NOMO-1 treated with DMSO at 0.1 percent for 48 hours (cell line): ENCODE results near the gene CPLANE2.

Experiments
- DNase-seq: peaks from one replicate; lab custom pipeline; 2025; ENCODE audit not compliant: unreplicated experiment; lab: John Stamatoyannopoulos, UW

CPLANE2 gene

GRCh38 chr1:16191916-16192546, 45.0 kb downstream of the CPLANE2 start:
- no peak for DNase-seq

GRCh38 chr1:16191309-16191708, 45.7 kb downstream of the CPLANE2 start:
- DNase-seq: no peak

- no peak for DNase-seq
Observed at GRCh38 chr1:16189921-16190621, 46.9 kb downstream of the CPLANE2 start.

- no peak for DNase-seq
Observed at GRCh38 chr1:16189003-16189402, 48.0 kb downstream of the CPLANE2 start.

- DNase-seq: peak; percentile 46
Observed at GRCh38 chr1:16187748-16188401, 49.1 kb downstream of the CPLANE2 start.

GRCh38 chr1:16186655-16187235, 50.2 kb downstream of the CPLANE2 start:
- DNase-seq: no peak

- no peak for DNase-seq
Observed at GRCh38 chr1:16184557-16185303, 52.3 kb downstream of the CPLANE2 start.

GRCh38 chr1:16183765-16184556, 53.0 kb downstream of the CPLANE2 start:
- no peak for DNase-seq

GRCh38 chr1:16183179-16183578, 53.8 kb downstream of the CPLANE2 start:
- peak; percentile 55 for DNase-seq

- no peak for DNase-seq
Observed at GRCh38 chr1:16181887-16182719, 54.9 kb downstream of the CPLANE2 start.
